Measurements from ENCODE around the gene MTARC2.
A peak's percentile ranks its signal among the peaks of the same experiment; 100 is the strongest.

- TF ChIP-seq EZH2 (IDR thresholded peaks at IDR 0.05; ENCODE audit: borderline replicate concordance, low read depth, low read length, poor library complexity, severe bottlenecking): no peak
- peak; percentile 92 for TF ChIP-seq CTCF (conservative IDR thresholded peaks at IDR 0.05; ENCODE audit: low read depth, low read length)
These were observed 15.0 kb upstream of the MTARC2 start for GRCh38 chr1:220733086-220733601.
